ENCODE data around the gene FBL.

Gene FBL

DNA sequence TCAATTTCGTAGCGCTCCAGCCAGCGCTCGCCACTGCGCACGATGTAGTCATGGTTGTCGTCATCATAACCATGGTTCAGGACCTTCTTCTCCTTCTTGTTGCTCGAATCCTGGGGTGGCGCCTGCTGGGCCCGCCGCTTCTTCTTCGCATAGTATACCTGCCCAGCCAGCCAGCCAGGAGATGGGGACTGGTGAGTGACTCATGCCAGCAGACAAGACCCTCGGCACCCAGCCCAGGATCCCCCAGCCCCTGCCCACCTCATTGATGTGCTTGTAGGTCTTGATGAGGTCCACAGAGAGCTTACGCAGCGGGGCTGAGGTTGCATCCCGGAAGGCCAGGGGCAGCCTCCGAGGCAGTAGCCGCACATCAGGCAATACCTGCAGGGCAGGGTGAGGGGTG is 15.8 kb downstream of the FBL start:
- H3K27ac ChIP-seq (ENCODE audit: low read length), result no peak overlapping the region
- H3K4me3 ChIP-seq (ENCODE audit: low read length), result no peak overlapping the region
- H3K27me3 ChIP-seq (ENCODE audit: low read depth, low read length), result no peaks in the 10 kb centered on the region
- H2AFZ ChIP-seq (ENCODE audit: low read depth, low read length), result no peak overlapping the region
- H3K79me2 ChIP-seq (ENCODE audit: low read length), result peaks cover 17% of the 10 kb centered on the region
- H3K4me2 ChIP-seq (ENCODE audit: low read length), result no peak overlapping the region
- peaks cover 6% of the 10 kb centered on the region for H3K4me1 ChIP-seq (ENCODE audit: low read length)
- no peak for TF ChIP-seq EZH2phosphoT487 (IDR thresholded peaks at IDR 0.05; ENCODE audit: low read depth)
- H3K36me3 ChIP-seq (replicated peaks; ENCODE audit: low read depth, low read length), result peaks cover 65% of the 10 kb centered on the region
- H4K20me1 ChIP-seq (ENCODE audit: insufficient read depth, low read length), result no peaks in the 10 kb centered on the region
- H3K9me3 ChIP-seq (ENCODE audit: insufficient read depth, low read length), result no peaks in the 10 kb centered on the region
- H3K9ac ChIP-seq (ENCODE audit: low read length), result no peak overlapping the region

DNA sequence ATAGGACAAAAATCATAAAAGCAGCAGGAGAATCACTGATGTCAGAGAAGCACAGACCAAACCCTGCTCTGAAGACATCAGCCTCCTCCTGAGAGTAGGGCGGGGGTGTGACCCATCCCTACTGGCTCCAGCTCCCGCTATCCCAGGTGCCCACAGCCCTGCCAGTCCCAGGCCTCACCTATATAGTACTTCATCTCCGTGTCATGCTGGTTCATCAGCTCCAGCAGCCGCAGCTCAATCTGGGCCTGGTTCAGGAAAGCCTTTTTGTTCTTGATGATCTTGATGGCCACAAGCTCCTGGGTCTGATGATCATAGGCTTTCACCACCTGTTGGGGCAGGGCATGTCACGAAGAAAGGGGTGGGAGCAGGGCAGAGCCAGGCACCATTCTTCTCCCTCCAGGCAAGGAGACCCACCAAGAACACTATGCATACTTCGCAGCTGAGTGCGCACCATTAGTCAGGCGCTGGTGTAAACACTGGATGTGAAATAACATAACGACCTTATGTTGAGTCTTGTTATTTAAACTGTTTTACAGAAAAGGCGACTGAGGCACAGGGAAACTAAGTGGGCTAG is 16.4 kb downstream of the FBL start:
- Histone ChIP-seq H3K27me3 (ENCODE audit: low read depth, low read length) (no peaks in the 10 kb centered on the region), H3K4me3 (ENCODE audit: low read length) (no peak overlapping the region), H2AFZ (ENCODE audit: low read depth, low read length) (no peak overlapping the region), H3K9ac (ENCODE audit: low read length) (no peak overlapping the region), H3K27ac (ENCODE audit: low read length) (no peak overlapping the region), H3K36me3 (replicated peaks; ENCODE audit: low read depth, low read length) (peaks cover 68% of the 10 kb centered on the region), H3K79me2 (ENCODE audit: low read length) (peaks cover 17% of the 10 kb centered on the region), H4K20me1 (ENCODE audit: insufficient read depth, low read length) (no peaks in the 10 kb centered on the region), H3K4me1 (ENCODE audit: low read length) (peaks cover 6% of the 10 kb centered on the region), H3K4me2 (ENCODE audit: low read length) (no peak overlapping the region), H3K9me3 (ENCODE audit: insufficient read depth, low read length) (no peaks in the 10 kb centered on the region)
- no peak for TF ChIP-seq EZH2phosphoT487 (IDR thresholded peaks at IDR 0.05; ENCODE audit: low read depth)
- TF ChIP-seq, protein P1, sequence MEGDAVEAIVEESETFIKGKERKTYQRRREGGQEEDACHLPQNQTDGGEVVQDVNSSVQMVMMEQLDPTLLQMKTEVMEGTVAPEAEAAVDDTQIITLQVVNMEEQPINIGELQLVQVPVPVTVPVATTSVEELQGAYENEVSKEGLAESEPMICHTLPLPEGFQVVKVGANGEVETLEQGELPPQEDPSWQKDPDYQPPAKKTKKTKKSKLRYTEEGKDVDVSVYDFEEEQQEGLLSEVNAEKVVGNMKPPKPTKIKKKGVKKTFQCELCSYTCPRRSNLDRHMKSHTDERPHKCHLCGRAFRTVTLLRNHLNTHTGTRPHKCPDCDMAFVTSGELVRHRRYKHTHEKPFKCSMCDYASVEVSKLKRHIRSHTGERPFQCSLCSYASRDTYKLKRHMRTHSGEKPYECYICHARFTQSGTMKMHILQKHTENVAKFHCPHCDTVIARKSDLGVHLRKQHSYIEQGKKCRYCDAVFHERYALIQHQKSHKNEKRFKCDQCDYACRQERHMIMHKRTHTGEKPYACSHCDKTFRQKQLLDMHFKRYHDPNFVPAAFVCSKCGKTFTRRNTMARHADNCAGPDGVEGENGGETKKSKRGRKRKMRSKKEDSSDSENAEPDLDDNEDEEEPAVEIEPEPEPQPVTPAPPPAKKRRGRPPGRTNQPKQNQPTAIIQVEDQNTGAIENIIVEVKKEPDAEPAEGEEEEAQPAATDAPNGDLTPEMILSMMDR (IDR thresholded peaks at IDR 0.05; ENCODE audit: low read depth, low read length), result no peak

DNA sequence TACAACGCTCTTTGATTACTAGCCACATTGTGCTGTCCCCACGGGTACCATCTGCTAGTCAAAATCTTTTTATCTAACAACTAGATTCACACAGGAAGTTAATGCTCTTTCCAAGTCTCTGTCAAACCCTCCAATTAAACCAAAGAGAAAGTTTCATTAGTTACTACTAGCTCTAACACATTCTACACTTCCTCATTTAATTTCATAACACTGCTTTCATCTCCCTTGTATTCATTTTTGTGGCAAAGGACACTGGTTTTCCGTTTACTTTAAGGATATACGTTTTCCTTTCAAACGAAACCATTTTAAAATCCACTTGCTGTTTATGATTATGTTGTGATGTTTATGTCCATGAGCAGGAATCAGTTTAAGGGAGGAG is 17.5 kb downstream of the FBL start:
- TF ChIP-seq, protein P1 (IDR thresholded peaks at IDR 0.05; ENCODE audit: low read depth, low read length), result no peak
- no peak for TF ChIP-seq EZH2phosphoT487 (IDR thresholded peaks at IDR 0.05; ENCODE audit: low read depth)
- H3K4me2 ChIP-seq (ENCODE audit: low read length), result no peak overlapping the region

DNA sequence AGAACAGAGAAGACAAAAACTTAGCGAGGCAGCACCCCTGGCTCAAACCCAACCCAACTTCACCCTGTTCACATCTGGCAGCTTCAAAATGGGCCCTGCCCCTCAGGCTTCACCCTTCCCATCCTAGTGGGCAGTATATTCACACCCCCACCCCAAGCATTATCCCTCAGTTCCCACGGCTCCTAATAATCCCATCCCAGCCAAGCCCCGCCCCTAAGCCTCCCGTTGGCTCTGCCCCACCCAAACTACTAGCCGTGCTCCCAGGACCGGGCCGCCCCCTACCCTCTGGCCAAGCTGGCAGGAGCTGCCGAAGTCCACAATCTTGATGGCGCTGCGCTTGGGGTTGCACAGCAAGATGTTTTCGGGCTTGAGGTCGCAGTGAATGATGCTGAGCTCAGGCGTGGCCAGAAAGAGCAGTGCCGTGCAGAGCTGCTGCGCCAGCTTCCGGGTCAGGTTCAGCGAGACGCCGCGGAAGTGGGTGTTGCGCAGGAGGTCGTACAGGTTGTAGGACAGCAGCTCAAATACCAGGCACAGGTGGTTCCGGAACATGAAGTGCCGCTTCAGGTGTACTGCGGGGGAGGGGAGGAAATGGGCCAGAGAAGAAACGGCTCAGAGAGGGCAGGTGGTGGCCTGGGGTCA is 18.0 kb downstream of the FBL start:
- peaks cover 9% of the 10 kb centered on the region for H3K79me2 ChIP-seq (ENCODE audit: low read length)
- no peak overlapping the region for H3K27ac ChIP-seq (ENCODE audit: low read length)
- H3K4me2 ChIP-seq (ENCODE audit: low read length), result no peak overlapping the region
- no peak overlapping the region for H3K4me3 ChIP-seq (ENCODE audit: low read length)
- no peak overlapping the region for H3K9ac ChIP-seq (ENCODE audit: low read length)
- H3K36me3 ChIP-seq (replicated peaks; ENCODE audit: low read depth, low read length), result peaks cover 70% of the 10 kb centered on the region
- H3K27me3 ChIP-seq (ENCODE audit: low read depth, low read length), result no peaks in the 10 kb centered on the region
- TF ChIP-seq EZH2phosphoT487 (IDR thresholded peaks at IDR 0.05; ENCODE audit: low read depth), result no peak
- TF ChIP-seq, protein P1 (IDR thresholded peaks at IDR 0.05; ENCODE audit: low read depth, low read length), result no peak
- H2AFZ ChIP-seq (ENCODE audit: low read depth, low read length), result no peak overlapping the region
- H3K9me3 ChIP-seq (ENCODE audit: insufficient read depth, low read length), result no peaks in the 10 kb centered on the region
- no peaks in the 10 kb centered on the region for H3K4me1 ChIP-seq (ENCODE audit: low read length)
- no peaks in the 10 kb centered on the region for H4K20me1 ChIP-seq (ENCODE audit: insufficient read depth, low read length)

More for the DNA sequence above, 17.5 kb downstream of the FBL start:
- Histone ChIP-seq H3K4me1 (ENCODE audit: low read length) (no peaks in the 10 kb centered on the region), H3K79me2 (ENCODE audit: low read length) (peaks cover 14% of the 10 kb centered on the region), H4K20me1 (ENCODE audit: insufficient read depth, low read length) (no peaks in the 10 kb centered on the region), H3K4me3 (ENCODE audit: low read length) (no peak overlapping the region), H3K27me3 (ENCODE audit: low read depth, low read length) (no peaks in the 10 kb centered on the region), H3K36me3 (replicated peaks; ENCODE audit: low read depth, low read length) (peaks cover 70% of the 10 kb centered on the region), H3K9me3 (ENCODE audit: insufficient read depth, low read length) (no peaks in the 10 kb centered on the region), H2AFZ (ENCODE audit: low read depth, low read length) (no peak overlapping the region), H3K9ac (ENCODE audit: low read length) (no peak overlapping the region), H3K27ac (ENCODE audit: low read length) (no peak overlapping the region)
